Stimulated activated CD8-positive, alpha-beta memory T cell treated with anti-CD3 and anti-CD28 coated beads, Interleukin-2, amount 100 ng/mL, for 48 hours (primary cell): ENCODE measurements around the gene ANO10.
"Not testable (repeated sequence)": the region's sequence is repeated elsewhere in the genome, so short reads cannot be mapped to it uniquely, and the experiment has no call there.

ENCODE experiments used
- DNase-seq, 2 donors: peaks; one replicate each; pipeline ENCODE4 v3.0.0-alpha.2; 2020; ENCODE audit warnings: low read depth in 2 of 2

Gene ANO10

GRCh38 chr3:43621656-43622432 lies at the start of gene ANO10:
Gene ANO10, minus strand, starts transcription at chr3:43622011. Its CDS starts 16,159 bp downstream, at chr3:43605852.
- peak; percentile 97 to 98 for DNase-seq

GRCh38 chr3:43670635-43671522 lies 49.1 kb upstream of the ANO10 start:
- DNase-seq, result no peak

GRCh38 chr3:43665011-43665410 lies 43.2 kb upstream of the ANO10 start:
- DNase-seq, result not testable (repeated sequence)

GRCh38 chr3:43661376-43661775 lies 39.6 kb upstream of the ANO10 start:
- not testable (repeated sequence) for DNase-seq

- no peak for DNase-seq
These were observed 37.6 kb upstream of the ANO10 start for GRCh38 chr3:43659250-43659880.

GRCh38 chr3:43656390-43656789 lies 34.6 kb upstream of the ANO10 start:
- DNase-seq, result not testable (repeated sequence)

GRCh38 chr3:43650345-43650744 lies 28.5 kb upstream of the ANO10 start:
- DNase-seq, result no peak

- no peak for DNase-seq
These were observed 27.7 kb upstream of the ANO10 start for GRCh38 chr3:43649365-43649968.

GRCh38 chr3:43648957-43649356 lies 27.1 kb upstream of the ANO10 start:
- no peak for DNase-seq

- DNase-seq, result no peak
These were observed 25.7 kb upstream of the ANO10 start for GRCh38 chr3:43647331-43648166.

- DNase-seq, result no peak
These were observed 22.6 kb upstream of the ANO10 start for GRCh38 chr3:43644443-43644842.

- no peak for DNase-seq
These were observed 19.7 kb upstream of the ANO10 start for GRCh38 chr3:43641306-43642114.

GRCh38 chr3:43640681-43641080 lies 18.9 kb upstream of the ANO10 start:
- no peak for DNase-seq

- DNase-seq, result peak; percentile 12 to 23
These were observed 17.0 kb upstream of the ANO10 start for GRCh38 chr3:43638594-43639447.

GRCh38 chr3:43637702-43638101 lies 15.9 kb upstream of the ANO10 start:
- no peak for DNase-seq

GRCh38 chr3:43632986-43633385 lies 11.2 kb upstream of the ANO10 start:
- no peak for DNase-seq

- no peak for DNase-seq
These were observed 10.5 kb upstream of the ANO10 start for GRCh38 chr3:43632269-43632733.

GRCh38 chr3:43629741-43630140 lies 7.9 kb upstream of the ANO10 start:
- no peak for DNase-seq

GRCh38 chr3:43629257-43629656 lies 7.4 kb upstream of the ANO10 start:
- no peak for DNase-seq
